Measurements from ENCODE around the gene AP1B1. TPM values are rescaled to one million over a fixed set of nuclear protein-coding genes. Genes with fewer than 3 reads are reported as not detected.

AP1B1 gene
- total RNA-seq, 1 donor from 2014 or later, result 77.9 TPM

DNA sequence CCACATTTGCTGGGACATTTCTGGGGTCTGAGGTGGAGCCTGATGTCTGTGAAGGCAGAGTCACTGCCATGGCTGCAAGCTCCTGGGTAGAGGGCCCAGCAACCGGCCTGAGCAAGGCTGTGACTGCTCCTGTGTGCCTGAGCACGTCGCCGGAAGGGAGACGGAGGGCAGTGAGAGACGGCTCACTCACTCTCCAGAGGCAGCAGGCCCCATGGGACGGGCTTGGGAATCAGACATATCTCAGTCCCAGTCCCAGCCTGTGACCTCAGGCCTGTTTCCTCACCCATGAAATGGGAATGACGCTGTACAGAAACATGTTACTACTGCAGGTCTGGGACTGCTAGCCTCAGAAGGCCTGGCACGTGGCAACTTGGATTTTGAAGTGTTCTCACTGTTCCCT lies 36.5 kb downstream of the AP1B1 start:
- no peak overlapping the region for H3K4me3 Mint-ChIP-seq (ENCODE audit: unreplicated experiment)
- no peak overlapping the region for H3K27ac Mint-ChIP-seq (ENCODE audit: unreplicated experiment)
- H3K9me3 Mint-ChIP-seq (ENCODE audit: unreplicated experiment), result no peaks in the 10 kb centered on the region
- TF ChIP-seq CTCF (IDR thresholded peaks at IDR 0.05; ENCODE audit: partially characterized antibody, unreplicated experiment), result no peak
- H3K4me1 Mint-ChIP-seq (ENCODE audit: low read depth, unreplicated experiment), result peaks cover 21% of the 10 kb centered on the region
- no peak for DNase-seq
- H3K36me3 Mint-ChIP-seq (ENCODE audit: unreplicated experiment), result no peaks in the 10 kb centered on the region
- H3K27me3 Mint-ChIP-seq (ENCODE audit: unreplicated experiment), result peaks cover 6% of the 10 kb centered on the region

GRCh38 chr22:29351042-29351441 lies 37.3 kb downstream of the AP1B1 start:
- H3K4me1 Mint-ChIP-seq (ENCODE audit: low read depth, unreplicated experiment), result peaks cover 28% of the 10 kb centered on the region
- TF ChIP-seq CTCF (IDR thresholded peaks at IDR 0.05; ENCODE audit: partially characterized antibody, unreplicated experiment), result no peak
- H3K9me3 Mint-ChIP-seq (ENCODE audit: unreplicated experiment), result no peaks in the 10 kb centered on the region
- H3K27me3 Mint-ChIP-seq (ENCODE audit: unreplicated experiment), result peaks cover 6% of the 10 kb centered on the region
- no peaks in the 10 kb centered on the region for H3K36me3 Mint-ChIP-seq (ENCODE audit: unreplicated experiment)
- no peak overlapping the region for H3K27ac Mint-ChIP-seq (ENCODE audit: unreplicated experiment)
- H3K4me3 Mint-ChIP-seq (ENCODE audit: unreplicated experiment), result no peak overlapping the region
- DNase-seq, result peak; percentile 0

GRCh38 chr22:29348956-29349355 lies 39.4 kb downstream of the AP1B1 start:
- no peak for DNase-seq
- no peak overlapping the region for H3K4me3 Mint-ChIP-seq (ENCODE audit: unreplicated experiment)
- peaks cover 6% of the 10 kb centered on the region for H3K27me3 Mint-ChIP-seq (ENCODE audit: unreplicated experiment)
- H3K4me1 Mint-ChIP-seq (ENCODE audit: low read depth, unreplicated experiment), result peaks cover 34% of the 10 kb centered on the region
- no peaks in the 10 kb centered on the region for H3K36me3 Mint-ChIP-seq (ENCODE audit: unreplicated experiment)
- no peaks in the 10 kb centered on the region for H3K9me3 Mint-ChIP-seq (ENCODE audit: unreplicated experiment)
- peak overlapping the region; percentile 6 for H3K27ac Mint-ChIP-seq (ENCODE audit: unreplicated experiment)
- no peak for TF ChIP-seq CTCF (IDR thresholded peaks at IDR 0.05; ENCODE audit: partially characterized antibody, unreplicated experiment)

DNA sequence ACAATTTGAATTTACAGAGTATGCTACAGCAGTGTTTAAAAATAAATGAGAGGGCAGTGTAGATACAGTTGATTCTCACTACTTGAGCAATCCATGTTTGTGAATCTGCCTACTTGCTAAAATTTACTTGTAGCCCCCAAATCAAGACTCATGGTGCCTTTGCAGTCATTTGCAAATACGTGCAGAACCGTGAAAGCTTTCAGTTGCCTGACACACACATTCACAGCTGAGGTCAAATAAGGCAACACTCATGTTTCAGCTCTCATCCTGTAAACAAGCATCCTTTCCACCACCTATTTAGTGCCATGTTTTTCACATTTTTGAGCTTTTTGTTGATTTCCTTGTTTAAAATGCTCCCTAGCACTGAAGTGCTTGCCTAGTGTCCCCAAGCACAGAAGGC lies 40.3 kb downstream of the AP1B1 start:
- H3K9me3 Mint-ChIP-seq (ENCODE audit: unreplicated experiment), result no peaks in the 10 kb centered on the region
- no peak for TF ChIP-seq CTCF (IDR thresholded peaks at IDR 0.05; ENCODE audit: partially characterized antibody, unreplicated experiment)
- H3K27ac Mint-ChIP-seq (ENCODE audit: unreplicated experiment), result peak overlapping the region; percentile 92
- peak; percentile 2 for DNase-seq
- no peaks in the 10 kb centered on the region for H3K36me3 Mint-ChIP-seq (ENCODE audit: unreplicated experiment)
- no peak overlapping the region for H3K4me3 Mint-ChIP-seq (ENCODE audit: unreplicated experiment)
- H3K27me3 Mint-ChIP-seq (ENCODE audit: unreplicated experiment), result peaks cover 8% of the 10 kb centered on the region
- H3K4me1 Mint-ChIP-seq (ENCODE audit: low read depth, unreplicated experiment), result peaks cover 33% of the 10 kb centered on the region

GRCh38 chr22:29346659-29347058 lies 41.7 kb downstream of the AP1B1 start:
- Mint-ChIP-seq H3K27ac (ENCODE audit: unreplicated experiment) (peak overlapping the region; percentile 92), H3K4me1 (ENCODE audit: low read depth, unreplicated experiment) (peaks cover 36% of the 10 kb centered on the region), H3K9me3 (ENCODE audit: unreplicated experiment) (peaks cover 2% of the 10 kb centered on the region), H3K27me3 (ENCODE audit: unreplicated experiment) (peaks cover 10% of the 10 kb centered on the region), H3K36me3 (ENCODE audit: unreplicated experiment) (no peaks in the 10 kb centered on the region), H3K4me3 (ENCODE audit: unreplicated experiment) (peak overlapping the region; percentile 64)
- no peak for TF ChIP-seq CTCF (IDR thresholded peaks at IDR 0.05; ENCODE audit: partially characterized antibody, unreplicated experiment)
- DNase-seq, result peak; percentile 58

Measured in glutamatergic neuron (in vitro differentiated cells).